Inferior parietal cortex (tissue), 1 donor: Measurements from ENCODE around the gene PPME1.

Experiments used
- DNase-seq: peaks from one replicate; pipeline ENCODE4 v3.0.0-alpha.2; 2016; ENCODE audit errors: extremely low spot score

PPME1 gene

GRCh38 chr11:74280494-74280893 is 109.4 kb downstream of the PPME1 start:
- no peak for DNase-seq

GRCh38 chr11:74282421-74282820 is 111.3 kb downstream of the PPME1 start:
- no peak for DNase-seq

- no peak for DNase-seq
These were observed 111.9 kb downstream of the PPME1 start for GRCh38 chr11:74282914-74283371.

- no peak for DNase-seq
These were observed 112.6 kb downstream of the PPME1 start for GRCh38 chr11:74283580-74284180.

DNA sequence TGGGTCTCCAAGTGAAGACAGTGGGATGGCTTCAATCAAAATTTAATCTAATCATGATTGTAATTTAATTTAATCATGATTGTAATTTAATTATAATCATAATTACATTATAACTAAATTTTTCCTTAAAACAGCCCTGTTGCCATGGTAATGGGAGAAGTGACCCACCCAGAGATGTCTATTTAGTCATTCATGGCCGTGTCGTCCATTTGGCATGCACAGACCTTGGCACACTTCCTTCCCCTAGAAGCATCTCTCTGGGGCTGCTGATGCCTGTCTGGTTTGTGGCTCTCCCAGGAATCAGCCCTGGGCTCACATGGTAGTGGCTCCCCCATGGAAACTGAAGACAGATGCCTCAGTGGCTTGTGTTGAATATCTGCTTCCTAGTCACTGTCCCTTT is 113.4 kb downstream of the PPME1 start:
- DNase-seq, result no peak

- DNase-seq, result no peak
These were observed 117.1 kb downstream of the PPME1 start for GRCh38 chr11:74288161-74288560.

- DNase-seq, result no peak
These were observed 117.8 kb downstream of the PPME1 start for GRCh38 chr11:74288911-74289310.

DNA sequence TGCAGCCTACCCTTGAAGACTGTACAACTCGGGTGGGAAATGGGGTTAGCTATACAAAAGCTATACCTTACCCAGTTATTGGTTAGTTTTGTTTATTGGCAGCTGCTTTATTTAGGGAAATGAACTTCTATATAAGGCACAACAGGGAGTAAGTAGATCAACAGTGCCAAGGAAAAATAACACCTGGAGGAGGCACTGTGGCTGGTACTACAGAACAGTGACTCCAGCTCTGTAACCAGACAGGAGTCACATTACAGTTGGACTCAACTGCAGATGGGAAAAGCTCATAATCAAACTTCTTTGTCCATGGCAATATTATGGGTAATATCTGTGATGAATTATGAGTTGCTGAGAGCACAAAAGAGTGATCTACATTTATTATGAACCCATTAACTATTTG is 126.4 kb downstream of the PPME1 start:
- DNase-seq, result no peak

- DNase-seq, result no peak
These were observed 127.9 kb downstream of the PPME1 start for GRCh38 chr11:74299015-74299414.
